GM18519 (cell line): Measurements from ENCODE around the gene LY6G5C.

Source experiments
- ATAC-seq: cut with Tn5 transposase; IDR thresholded peaks from one replicate; pipeline ENCODE4 v1.9.1; 2021; ENCODE audit warnings: mild to moderate bottlenecking, moderate library complexity; ENCODE audit not compliant: unreplicated experiment, low FRiP score

LY6G5C gene

GRCh38 chr6:31643818-31644454 lies 36.9 kb downstream of the LY6G5C start:
- no peak for ATAC-seq

GRCh38 chr6:31642798-31643570 lies 37.9 kb downstream of the LY6G5C start:
- no peak for ATAC-seq

GRCh38 chr6:31641370-31641769 lies 39.5 kb downstream of the LY6G5C start:
- ATAC-seq, result no peak

- no peak for ATAC-seq
These were observed 40.3 kb downstream of the LY6G5C start for GRCh38 chr6:31640612-31641011.

- no peak for ATAC-seq
These were observed 41.4 kb downstream of the LY6G5C start for GRCh38 chr6:31639449-31639861.

- ATAC-seq, result no peak
These were observed 41.8 kb downstream of the LY6G5C start for GRCh38 chr6:31639043-31639442.

GRCh38 chr6:31636698-31637596 lies 43.9 kb downstream of the LY6G5C start:
- no peak for ATAC-seq

GRCh38 chr6:31634969-31635575 lies 45.8 kb downstream of the LY6G5C start:
- no peak for ATAC-seq

GRCh38 chr6:31634131-31634530 lies 46.7 kb downstream of the LY6G5C start:
- ATAC-seq, result no peak

- no peak for ATAC-seq
These were observed 47.4 kb downstream of the LY6G5C start for GRCh38 chr6:31633447-31633846.

GRCh38 chr6:31632279-31632946 lies 48.5 kb downstream of the LY6G5C start:
- ATAC-seq, result no peak

GRCh38 chr6:31631681-31632278 lies 49.1 kb downstream of the LY6G5C start:
- no peak for ATAC-seq

GRCh38 chr6:31631209-31631608 lies 49.7 kb downstream of the LY6G5C start:
- no peak for ATAC-seq

- ATAC-seq, result no peak
These were observed 50.5 kb downstream of the LY6G5C start for GRCh38 chr6:31630177-31630934.

- ATAC-seq, result no peak
These were observed 51.9 kb downstream of the LY6G5C start for GRCh38 chr6:31629014-31629413.

GRCh38 chr6:31627690-31628287 lies 53.1 kb downstream of the LY6G5C start:
- no peak for ATAC-seq

GRCh38 chr6:31626952-31627351 lies 53.9 kb downstream of the LY6G5C start:
- no peak for ATAC-seq
